GM18517 (cell line): ENCODE results near the gene BCKDHA.
"Not testable (repeated sequence)": the region's sequence is repeated elsewhere in the genome, so short reads cannot be mapped to it uniquely, and the experiment has no call there.

Experiments used
- ATAC-seq: cut with Tn5 transposase; IDR thresholded peaks from one replicate; pipeline ENCODE4 v1.9.1; 2021; ENCODE audit warnings: mild to moderate bottlenecking, moderate library complexity; ENCODE audit not compliant: unreplicated experiment

Gene BCKDHA

DNA sequence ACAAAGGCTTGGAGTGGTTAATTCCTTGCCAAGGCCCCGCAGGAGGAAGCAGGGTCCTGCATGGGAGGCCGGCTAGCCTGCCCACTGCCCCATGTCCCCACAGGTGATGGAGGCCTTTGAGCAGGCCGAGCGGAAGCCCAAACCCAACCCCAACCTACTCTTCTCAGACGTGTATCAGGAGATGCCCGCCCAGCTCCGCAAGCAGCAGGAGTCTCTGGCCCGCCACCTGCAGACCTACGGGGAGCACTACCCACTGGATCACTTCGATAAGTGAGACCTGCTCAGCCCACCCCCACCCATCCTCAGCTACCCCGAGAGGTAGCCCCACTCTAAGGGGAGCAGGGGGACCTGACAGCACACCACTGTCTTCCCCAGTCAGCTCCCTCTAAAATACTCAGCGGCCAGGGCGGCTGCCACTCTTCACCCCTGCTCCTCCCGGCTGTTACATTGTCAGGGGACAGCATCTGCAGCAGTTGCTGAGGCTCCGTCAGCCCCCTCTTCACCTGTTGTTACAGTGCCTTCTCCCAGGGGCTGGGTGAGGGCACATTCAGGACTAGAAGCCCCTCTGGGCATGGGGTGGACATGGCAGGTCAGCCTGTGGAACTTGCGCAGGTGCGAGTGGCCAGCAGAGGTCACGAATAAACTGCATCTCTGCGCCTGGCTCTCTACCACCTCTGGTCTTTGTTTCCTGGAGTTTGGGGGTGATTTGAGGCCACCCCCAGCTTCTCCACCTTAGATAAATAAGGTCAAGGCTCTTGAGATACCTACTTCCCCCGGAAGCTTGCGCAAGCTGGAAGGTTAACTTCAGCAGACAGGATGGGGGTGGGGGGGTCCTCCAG lies 26.9 kb downstream of the BCKDHA start:
- no peak for ATAC-seq

DNA sequence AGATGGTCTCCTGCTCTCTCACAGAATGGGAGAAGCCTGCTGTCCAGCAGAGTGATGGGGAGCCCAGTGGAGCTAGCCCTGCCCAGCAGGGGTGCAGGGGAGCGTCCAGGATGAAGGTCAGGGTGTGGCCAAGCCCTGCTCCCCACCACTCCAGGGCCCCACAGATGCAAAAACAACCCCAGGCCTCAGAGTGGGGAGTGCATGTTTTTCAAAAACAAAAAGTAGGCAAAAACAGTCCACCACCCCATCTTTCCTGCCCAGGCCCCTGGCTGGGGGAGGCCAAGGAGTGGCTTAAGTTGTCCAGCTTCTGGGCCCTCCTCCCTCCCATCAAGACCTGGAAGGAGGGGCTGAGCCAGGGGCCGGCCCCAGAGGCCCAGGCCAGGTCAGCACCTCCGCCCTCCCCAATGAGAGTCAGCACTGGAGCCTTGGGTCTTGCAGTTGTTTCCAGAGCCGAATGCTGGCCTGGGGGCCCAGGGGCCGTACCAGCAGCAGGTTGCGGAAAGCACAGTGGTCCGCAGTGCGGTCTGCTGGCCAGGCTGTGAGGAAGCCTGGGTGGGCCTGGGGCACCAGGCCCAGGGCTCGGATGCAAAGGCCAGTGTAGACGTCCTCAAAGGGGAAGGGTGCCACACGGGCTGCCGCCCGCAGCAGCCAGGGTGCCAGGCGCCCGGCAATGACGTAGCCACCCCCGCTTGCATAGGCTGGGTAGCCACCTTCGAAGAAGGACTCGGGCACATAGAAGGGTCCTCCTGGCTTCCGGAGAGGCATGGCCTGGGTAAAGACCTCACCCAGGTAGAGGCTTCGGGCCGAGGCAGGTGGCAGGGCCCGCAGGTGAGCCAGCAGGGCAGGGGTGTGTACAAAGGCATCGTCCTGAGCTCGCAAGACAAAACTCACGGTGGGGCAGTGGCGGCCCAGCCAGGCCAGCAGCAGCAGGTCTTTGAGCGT lies 27.8 kb downstream of the BCKDHA start:
- ATAC-seq: no peak

DNA sequence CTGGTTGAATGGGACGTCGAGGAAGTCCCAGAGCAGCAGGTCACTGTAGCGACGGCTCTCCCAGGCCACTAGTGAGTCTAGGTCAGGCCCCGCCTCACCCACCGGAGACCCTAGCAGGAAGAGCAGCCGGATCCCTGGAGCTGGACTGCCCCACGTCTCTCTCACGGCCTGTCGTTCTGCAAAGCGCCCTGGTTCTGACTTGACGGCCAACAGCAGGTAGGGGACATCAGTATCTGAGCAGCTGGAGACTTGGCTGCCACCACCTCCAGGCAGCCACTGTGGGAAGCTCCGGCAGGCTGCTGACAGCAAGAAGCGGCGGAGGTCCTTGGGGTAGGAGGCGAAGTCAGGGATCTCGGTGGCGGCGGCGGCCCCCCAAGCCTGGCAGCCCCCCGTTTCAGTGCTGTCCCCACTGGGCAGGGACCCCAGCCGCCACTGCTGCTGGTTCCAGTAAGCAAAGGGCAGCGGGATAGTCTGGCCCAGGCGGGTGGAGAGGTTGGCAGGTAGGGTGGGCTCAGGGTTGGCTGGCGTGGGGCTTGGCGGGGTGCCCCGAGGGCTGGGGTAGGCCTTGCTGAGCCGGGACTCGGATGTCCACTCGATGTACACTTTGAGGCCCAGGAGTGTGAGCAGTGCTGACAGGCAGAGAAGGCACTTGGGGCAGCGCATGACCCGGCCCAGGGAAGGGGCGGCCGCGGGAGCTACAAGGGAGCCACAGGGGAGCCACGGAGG lies 28.7 kb downstream of the BCKDHA start:
- no peak for ATAC-seq

DNA sequence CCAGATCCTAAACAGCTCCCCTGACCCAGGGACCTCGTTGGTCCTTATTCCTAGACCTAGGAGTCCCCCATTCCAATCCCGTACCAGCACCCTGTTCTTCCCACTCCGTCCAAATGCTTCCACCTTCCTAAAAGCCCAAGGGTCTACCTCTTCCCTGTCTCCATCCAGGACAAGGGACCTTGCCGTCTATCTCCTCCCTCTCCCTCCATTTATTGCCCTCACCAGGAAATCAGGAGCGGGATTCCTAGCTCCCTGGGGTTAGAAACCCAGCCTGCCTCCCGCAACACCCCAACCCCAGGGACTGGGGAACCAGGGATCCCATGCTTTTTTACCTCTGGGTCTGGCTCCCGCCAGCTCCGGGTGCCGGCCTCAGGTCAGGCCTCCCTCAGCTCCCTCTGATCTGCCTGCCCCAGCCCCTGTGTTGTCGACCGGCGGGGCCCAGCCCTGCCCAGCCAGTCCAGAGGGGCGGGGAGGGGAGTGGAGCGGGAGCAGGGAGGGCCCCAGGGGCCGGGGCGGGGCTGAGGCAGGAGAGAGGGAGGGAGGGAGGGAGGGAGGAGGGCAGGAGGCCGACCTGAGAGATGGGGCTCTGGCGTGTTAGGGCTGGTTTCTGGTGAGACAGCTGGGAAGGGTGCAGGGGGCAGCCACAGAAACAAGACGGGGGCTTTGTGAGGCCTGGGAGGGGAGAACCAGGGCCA lies 29.5 kb downstream of the BCKDHA start, which contains the start of gene B3GNT8:
Gene B3GNT8, minus strand, starts transcription at position 423 of the 695 bp plus-strand sequence. CDS start 596 bp downstream, outside the sequence.
- ATAC-seq: no peak

DNA sequence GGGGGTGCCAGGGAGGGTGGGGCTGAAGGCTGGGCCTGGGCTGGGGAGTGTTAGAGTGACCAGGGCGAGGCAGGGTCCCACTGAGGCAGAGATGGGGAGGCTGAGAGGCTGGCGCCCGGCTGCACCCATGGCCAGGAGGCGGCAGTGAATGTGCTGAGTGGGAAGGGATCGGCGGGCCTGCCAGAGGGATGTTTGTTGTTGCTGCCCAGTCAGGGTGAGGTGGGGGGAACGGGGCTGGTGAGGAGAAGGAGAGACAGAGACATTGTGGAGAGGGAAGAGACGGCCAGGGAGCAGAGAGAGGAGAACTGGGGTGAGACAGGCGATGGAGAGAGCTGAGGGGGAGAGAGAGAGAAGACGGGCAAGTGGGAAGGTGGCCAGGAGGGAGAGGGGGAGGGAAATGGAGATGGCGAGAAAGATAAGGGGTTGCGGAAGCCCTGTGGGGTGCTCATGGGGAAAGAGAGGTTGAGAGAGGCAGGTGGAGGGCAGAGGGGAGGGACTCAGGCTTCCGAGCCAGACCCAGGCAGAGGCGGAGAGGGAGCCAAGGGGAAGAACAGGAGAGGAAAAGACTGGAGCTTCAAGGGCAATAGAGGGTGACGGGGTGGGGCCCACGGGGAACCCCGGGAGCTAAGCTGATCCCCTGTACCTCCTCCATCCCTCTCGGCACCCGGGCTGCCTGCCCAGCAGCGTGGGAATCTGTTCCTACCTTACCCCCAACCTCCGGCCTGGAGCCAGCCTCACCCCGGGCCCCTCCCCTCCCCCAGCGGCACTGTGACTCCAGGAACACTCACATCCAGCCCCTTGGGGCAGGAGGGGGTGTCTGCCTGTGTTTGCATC lies 30.2 kb downstream of the BCKDHA start:
- ATAC-seq: no peak

DNA sequence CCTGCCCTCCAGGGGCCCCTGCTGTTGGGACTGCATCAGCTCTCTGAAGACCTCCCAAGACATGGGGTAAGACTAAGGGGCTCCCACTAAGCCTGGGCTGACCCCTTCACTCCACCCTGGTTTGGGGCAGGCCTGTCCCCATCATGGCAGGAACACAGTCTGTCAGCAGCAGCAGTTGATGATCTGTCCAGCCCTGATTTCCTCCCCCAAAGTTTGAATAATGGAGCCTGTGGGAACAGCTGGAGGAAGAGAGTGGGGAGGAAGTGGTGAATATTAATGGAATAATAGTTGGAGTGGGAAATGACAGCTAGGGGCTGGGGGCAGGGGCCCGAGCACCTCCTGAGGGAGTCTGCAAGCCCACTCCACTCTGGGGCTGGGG lies 30.9 kb downstream of the BCKDHA start:
- no peak for ATAC-seq

DNA sequence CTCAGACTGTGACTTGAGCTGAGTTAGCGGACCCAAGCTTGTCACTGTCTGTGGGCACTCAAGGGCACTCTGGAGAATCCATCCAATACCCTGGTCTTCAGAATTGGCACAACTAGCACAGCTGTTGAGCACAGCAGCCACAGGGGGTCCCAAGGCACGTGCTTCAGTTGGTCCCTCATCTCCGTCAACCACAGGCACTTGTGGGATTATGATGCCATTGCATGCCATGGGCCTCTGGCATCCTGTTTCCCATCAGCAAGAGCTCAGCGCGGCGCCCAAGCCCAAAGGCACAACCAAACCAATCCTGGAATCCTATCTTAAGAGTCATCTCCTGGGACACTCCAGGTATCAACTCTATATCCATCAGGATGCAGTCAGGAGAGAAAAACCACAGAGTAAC lies 33.3 kb downstream of the BCKDHA start:
- no peak for ATAC-seq

DNA sequence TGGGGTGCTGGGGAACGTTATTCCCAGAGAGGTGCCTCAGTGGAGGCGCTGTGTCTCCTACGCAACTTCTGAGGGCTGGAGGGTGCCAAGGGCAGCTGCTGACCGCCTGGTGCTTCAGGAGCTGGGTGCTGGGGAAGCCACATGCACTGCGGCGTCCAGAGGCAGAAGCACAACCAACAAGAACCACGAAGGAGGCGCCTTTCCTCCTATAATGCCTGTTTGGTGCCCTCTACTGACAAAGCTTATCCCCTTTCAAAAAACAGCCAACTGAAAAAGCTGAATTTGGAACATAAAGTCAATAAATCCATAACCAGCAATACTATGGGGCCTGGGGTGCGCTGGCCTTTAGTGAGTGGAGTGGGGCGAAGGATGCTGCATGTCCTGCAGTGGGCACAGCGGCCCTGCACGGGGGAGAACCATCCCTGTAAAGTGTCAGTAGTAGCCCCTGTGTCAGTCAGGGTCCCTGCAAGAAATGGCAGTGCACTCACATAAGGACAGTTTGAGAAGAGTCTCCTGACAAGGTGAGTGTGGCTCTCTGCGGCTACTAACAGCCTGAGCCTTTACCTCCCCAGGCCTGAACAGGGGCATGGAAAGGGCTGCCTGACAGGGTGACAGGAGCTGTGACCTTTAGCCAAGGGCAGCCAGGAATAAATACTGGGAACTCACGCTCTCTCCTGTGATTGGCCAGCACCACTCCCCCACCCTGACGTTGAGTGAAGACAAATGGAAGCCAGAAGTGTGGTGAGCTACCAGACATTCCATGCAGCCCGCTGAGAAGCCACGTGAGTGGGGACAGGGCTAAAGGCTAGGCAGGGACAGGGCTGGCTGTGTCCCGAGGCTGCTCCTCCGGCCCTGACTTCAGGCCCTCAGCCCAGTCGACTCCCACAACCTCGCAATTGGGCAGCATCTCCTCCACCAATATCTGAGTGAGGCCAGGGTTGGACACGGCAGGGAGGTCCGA lies 34.1 kb downstream of the BCKDHA start:
- ATAC-seq: no peak

DNA sequence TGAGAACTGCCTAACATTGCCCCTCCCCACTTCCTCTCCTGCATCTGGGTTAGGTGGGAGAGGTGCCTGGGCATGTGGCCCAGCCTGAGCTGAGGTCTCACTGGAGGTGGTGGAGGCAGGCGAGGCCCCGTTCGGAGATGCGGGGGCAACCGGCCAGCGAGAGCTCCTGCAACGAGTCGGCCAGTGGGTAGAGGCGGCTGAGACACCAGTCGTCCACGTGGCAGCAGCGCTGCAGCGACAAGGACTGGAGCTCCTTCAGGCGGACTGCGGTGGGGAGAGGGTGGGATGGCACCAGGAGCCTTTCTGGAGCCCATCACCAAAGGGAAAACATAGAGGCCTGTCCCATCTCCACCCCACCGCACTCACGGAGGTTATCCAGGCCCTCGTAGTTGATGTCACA lies 35.6 kb downstream of the BCKDHA start:
- no peak for ATAC-seq

DNA sequence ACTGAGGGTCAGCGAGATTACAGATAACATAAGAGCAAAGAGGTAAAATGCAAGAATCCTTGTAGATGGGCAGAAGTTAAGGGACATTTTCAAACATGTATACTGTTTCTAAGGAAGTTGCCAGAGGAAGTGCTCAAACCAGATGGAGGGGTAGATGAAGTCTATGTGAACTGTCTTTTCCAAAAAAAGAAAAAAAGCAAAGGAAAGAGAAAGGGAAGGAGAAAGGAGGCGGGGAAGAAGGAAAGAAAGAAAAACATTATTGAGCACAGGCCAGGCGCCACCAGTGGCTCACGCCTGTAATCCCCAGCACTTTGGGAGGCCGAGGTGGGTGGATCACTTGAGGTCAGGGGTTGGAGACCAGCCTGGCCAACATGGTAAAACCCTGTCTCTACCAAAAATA lies 36.8 kb downstream of the BCKDHA start:
- ATAC-seq: no peak

DNA sequence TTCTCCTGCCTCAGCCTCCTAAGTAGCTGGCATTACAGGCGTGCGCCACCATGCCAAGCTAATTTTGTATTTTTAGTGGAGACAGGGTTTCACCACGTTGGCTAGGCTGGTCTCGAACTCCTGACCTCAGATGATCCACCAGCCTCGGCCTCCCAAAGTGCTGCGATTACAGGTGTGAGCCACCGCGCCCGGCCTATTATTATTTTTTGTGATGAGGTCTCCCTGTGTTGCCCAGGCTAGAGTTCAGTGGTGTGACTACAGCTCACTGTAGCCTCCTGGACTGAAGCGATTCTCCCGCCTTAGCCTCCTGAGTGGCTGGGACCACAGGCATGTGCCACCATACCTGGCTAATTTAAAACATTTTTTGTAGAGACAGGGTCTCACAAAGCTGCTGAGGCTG lies 37.8 kb downstream of the BCKDHA start:
- ATAC-seq: not testable (repeated sequence)

DNA sequence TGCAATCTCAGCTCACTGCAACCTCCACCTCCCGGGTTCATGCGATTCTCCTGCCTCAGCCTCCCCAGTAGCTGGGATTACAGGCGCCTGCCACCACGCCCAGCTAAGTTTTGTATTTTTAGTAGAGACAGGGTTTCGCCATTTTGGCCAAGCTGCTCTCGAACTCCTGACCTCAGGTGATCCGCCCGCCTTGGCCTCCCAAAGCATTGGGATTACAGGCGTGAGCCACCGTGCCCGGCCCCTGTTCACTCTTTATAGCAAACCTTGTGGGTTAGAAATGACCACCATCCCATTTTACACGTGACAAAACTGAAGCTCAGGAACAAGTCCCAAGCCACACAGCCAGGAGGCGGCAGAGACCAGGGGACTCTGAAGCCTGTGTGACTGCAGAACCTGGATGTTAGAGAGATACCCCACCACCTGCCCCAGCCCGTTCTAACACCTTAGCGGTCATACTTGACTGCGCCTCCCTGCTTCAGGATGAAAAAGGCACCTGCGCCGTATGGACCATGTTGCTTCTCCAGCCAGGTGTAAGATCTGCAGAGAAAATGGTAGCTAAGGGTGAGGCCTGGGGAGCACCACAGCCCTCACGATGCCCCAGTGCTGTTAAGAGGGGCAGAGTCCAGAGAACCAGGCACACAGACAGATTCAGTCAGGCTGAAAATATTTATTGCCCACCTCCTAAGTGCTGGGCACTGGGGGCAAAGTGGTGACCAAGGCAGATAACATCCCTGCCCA lies 38.5 kb downstream of the BCKDHA start:
- ATAC-seq: no peak

DNA sequence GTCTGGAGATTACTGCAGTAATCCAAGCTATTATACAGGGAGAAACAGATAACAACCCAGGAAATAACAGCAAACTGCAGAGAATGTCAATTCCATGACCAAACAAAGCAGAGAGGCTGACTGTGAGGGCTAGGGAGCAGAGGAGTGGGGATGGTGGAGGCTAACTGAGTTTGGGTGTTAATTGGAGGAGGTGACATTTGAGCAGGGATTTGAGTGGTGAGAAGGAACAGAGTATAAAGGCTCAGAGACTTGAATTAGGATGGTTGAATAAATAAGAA lies 39.0 kb downstream of the BCKDHA start:
- no peak for ATAC-seq

DNA sequence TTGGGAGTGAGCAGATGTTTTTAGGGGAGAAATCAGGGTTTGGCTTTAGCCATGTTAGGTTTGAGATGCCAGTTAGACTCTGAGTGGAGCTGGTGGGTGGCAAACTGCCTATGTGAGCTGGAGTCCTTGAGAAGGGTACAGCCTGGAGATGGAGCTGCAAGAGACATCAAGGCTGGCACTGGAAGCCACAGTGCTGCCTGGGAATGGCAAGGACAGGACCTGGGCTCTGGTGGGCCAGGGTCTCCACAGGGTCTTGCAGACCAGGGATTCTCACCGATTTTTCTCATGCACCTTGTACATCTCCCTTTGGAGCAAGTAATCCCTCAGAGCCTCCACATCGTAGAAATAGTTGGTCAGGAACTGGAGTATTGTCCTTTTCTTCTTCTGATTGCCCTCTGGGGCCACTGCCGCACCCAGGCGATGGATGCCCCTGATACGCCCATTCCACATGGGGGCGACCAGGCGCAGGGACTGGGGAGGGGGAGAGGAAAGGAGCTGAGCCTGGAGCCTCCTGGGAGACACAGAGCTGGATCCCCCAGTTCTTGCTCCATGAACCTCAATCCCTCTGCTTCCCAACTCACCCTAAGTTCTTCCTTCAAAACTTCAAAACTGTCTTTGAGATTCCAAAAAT lies 40.4 kb downstream of the BCKDHA start:
- ATAC-seq: no peak

DNA sequence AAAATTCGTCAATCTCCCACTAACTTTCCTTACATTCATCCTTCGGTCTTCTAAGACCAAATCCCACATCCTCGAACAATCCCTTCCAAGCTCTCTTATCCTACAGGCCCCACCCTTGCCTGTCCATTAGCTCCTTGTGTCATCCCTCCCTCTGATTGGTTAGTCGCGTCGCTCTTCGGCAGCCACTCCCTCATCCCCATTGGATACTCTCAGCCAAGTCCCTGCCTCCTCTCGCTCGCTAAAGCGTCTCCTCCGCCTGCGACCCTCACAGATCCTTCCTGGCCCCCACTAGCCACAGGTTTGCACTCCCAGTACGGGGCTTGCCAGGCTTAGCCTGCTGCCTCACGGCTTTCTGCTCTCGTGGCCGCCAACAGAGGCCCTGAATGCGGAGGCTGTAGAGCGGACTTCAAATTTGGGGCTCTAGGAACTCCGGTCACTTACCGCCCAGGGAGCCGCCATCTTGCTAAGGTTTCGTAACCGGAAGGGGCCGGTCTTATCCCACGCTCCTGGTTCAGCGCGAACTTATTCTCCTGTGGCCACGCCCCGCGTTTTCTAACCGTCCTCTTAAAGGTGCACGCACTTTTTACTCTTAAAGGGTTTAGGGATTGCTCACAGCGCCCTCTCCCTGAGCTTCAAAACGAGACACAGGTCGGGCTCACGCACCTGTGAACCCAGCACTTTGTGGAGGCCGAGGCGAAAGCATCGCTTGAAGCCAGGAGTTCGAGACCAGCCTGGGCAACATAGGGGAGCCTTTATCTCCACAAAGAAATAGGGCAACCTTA lies 42.0 kb downstream of the BCKDHA start, which contains the start of gene DMAC2:
Gene DMAC2, minus strand, starts transcription at position 472 of the 782 bp plus-strand sequence. Its CDS starts 13 bp downstream, at position 459.
- ATAC-seq: peak; percentile 87

DNA sequence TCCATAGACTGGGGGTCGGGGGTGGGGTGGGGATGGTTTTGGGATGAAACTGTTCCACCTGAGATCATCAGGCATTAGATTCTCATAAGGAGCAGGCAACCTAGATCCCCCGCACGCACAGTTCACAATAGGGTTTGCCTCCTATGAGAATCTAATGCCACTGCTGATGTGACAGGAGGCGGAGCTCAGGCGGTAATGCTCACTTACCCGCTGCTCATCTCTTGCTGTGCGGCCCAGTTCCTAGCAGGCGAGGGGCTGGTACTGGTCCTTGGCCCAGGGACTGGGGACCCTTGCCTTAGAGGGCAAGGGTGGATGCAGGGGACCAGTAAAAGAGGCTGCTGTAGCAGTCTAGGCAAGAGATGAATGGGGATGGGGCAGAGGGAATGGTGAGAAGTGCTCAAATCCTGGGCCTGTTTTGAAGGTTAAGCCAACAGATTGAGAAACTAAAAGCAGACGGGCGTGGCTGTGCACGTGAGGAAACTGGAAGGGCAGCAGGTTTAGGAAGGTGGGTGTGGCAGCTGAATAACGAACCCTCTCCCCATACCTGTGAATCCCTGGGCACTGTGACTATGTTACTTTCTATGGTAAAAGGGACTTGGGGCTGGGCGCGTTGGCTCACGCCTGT lies 43.8 kb downstream of the BCKDHA start:
- no peak for ATAC-seq
